B cell (primary cell): ENCODE data around the gene ZSCAN20.

Experiments
- EZH2 ChIP-seq: IDR thresholded peaks from 2 replicates; pipeline ENCODE4 v1.6.1; 2012; ENCODE audit warnings: borderline replicate concordance, low read depth, mild to moderate bottlenecking, moderate library complexity, low read length; ENCODE audit not compliant: insufficient read depth, poor library complexity, severe bottlenecking
- TF ChIP-seq, protein P1 (sequence below): fragments of 200-600 bp; IDR thresholded peaks from one replicate; pipeline ENCODE4 v1.8.0; 2022; ENCODE audit warnings: antibody characterized with exemption, mild to moderate bottlenecking

DNA sequence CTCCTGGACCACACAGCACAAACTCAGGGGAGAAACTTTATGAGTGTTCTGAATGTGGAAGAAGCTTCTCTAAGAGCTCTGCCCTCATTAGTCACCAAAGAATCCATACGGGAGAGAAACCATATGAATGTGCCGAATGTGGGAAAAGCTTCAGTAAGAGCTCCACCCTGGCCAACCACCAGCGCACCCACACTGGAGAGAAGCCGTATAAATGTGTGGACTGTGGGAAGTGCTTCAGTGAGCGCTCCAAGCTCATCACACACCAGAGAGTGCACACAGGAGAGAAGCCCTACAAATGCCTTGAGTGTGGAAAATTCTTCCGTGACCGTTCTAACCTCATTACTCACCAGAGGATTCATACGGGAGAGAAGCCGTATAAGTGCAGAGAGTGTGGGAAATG, 22.5 kb downstream of the ZSCAN20 start:
- TF ChIP-seq, protein P1, sequence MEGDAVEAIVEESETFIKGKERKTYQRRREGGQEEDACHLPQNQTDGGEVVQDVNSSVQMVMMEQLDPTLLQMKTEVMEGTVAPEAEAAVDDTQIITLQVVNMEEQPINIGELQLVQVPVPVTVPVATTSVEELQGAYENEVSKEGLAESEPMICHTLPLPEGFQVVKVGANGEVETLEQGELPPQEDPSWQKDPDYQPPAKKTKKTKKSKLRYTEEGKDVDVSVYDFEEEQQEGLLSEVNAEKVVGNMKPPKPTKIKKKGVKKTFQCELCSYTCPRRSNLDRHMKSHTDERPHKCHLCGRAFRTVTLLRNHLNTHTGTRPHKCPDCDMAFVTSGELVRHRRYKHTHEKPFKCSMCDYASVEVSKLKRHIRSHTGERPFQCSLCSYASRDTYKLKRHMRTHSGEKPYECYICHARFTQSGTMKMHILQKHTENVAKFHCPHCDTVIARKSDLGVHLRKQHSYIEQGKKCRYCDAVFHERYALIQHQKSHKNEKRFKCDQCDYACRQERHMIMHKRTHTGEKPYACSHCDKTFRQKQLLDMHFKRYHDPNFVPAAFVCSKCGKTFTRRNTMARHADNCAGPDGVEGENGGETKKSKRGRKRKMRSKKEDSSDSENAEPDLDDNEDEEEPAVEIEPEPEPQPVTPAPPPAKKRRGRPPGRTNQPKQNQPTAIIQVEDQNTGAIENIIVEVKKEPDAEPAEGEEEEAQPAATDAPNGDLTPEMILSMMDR, result no peak
- no peak for TF ChIP-seq EZH2
